Panc1 (cell line): Measurements from ENCODE around the gene THRSP. TPM values are rescaled to one million over a fixed set of nuclear protein-coding genes. Genes with fewer than 3 reads are reported as not detected.
"Not testable (repeated sequence)": the region's sequence is repeated elsewhere in the genome, so short reads cannot be mapped to it uniquely, and the experiment has no call there.

Source experiments
- ATAC-seq: fragments of 200-7000 bp; cut with Tn5 transposase; 2 replicates; pipeline ENCODE4 v1.9.1; 2020; ENCODE audit warnings: mild to moderate bottlenecking, moderate library complexity
- Bru-seq: library from RNA; stranded (reverse); fragments of 400-500 nt; gene quantifications from one replicate; lab custom pipeline; 2021; lab: Mats Ljungman, UMichigan
- BruChase-seq, 2 experiments: library from RNA; stranded (reverse); fragments of 400-500 nt; gene quantifications; one replicate each; lab custom pipeline; 2021; lab: Mats Ljungman, UMichigan
- BruUV-seq: library from RNA; stranded (reverse); fragments of 400-500 nt; replicated peaks from 2 replicates; lab custom pipeline; 2021; lab: Mats Ljungman, UMichigan
- CTCF ChIA-PET: fragments of 300-600 bp; sonication (Branson Sonifier 250); formaldehyde crosslinking; loops from one replicate; lab custom pipeline; 2022; ENCODE audit warnings: antibody characterized with exemption; lab: Charles Lee
- POLR2A ChIA-PET: fragments of 300-600 bp; sonication (Branson Sonifier 250); formaldehyde crosslinking; loops from one replicate; lab custom pipeline; 2022; ENCODE audit warnings: antibody characterized with exemption; lab: Charles Lee
- DNase-seq: peaks from one replicate; pipeline ENCODE4 v3.0.0-alpha.2; 2010; ENCODE audit warnings: low read depth, low spot score
- H3K27ac ChIP-seq: 2 replicates; pipeline ENCODE4 v1.5.1; 2011; ENCODE audit warnings: mild to moderate bottlenecking, low read length, inconsistent platforms
- H3K27me3 ChIP-seq: fragments of 200-500 bp; sonication (Bioruptor generic); 2 replicates; pipeline ENCODE4 v1.6.0; 2014; ENCODE audit warnings: low read length, inconsistent platforms; ENCODE audit not compliant: control insufficient read depth, insufficient read depth
- H3K36me3 ChIP-seq: fragments of 200-500 bp; sonication (Bioruptor generic); 2 replicates; pipeline ENCODE4 v1.5.1; 2014; ENCODE audit warnings: inconsistent platforms, mild to moderate bottlenecking, low read length, moderate library complexity; ENCODE audit not compliant: control insufficient read depth, insufficient read depth
- H3K4me1 ChIP-seq: 2 replicates; pipeline ENCODE4 v1.5.1; 2011; ENCODE audit warnings: inconsistent platforms, mild to moderate bottlenecking, low read length, moderate library complexity; ENCODE audit not compliant: control insufficient read depth, insufficient read depth
- H3K4me3 ChIP-seq, 2 experiments: 2 replicates each; pipeline ENCODE4 v1.5.1; 2011 to 2012; ENCODE audit warnings: low read depth in 2 of 2, low read length in 2 of 2, mild to moderate bottlenecking in 2 of 2, inconsistent platforms in 1 of 2, moderate library complexity in 1 of 2
- H3K9me3 ChIP-seq: fragments of 200-500 bp; sonication (Bioruptor generic); 2 replicates; pipeline ENCODE4 v1.5.1; 2014; ENCODE audit warnings: low read depth, mild to moderate bottlenecking, inconsistent platforms, low read length, moderate library complexity; ENCODE audit not compliant: control insufficient read depth, insufficient read depth
- POLR2AphosphoS5 ChIP-seq: IDR thresholded peaks from 2 replicates; pipeline ENCODE4 v1.6.1; 2012; ENCODE audit warnings: mild to moderate bottlenecking, low read depth, low read length, moderate library complexity
- SIN3A ChIP-seq: IDR thresholded peaks from 2 replicates; pipeline ENCODE4 v1.6.1; 2012; ENCODE audit warnings: low read depth, mild to moderate bottlenecking, low read length, moderate library complexity, borderline replicate concordance; ENCODE audit not compliant: insufficient read depth
- TCF7L2 ChIP-seq: IDR thresholded peaks from 2 replicates; pipeline ENCODE4 v1.6.1; 2011; ENCODE audit warnings: mild to moderate bottlenecking, low read depth, low read length, inconsistent platforms
- in situ Hi-C: cut with HindIII; loops from 2 replicates; pipeline ENCODE4 v1.10.0; 2016; ENCODE audit warnings: low sequenced_read_pairs, low pct_unique_long_range_greater_than_20kb
- intact Hi-C: fragments of 100-400 bp; cut with micrococcal nuclease; formaldehyde crosslinking; loops from one replicate; pipeline ENCODE4 v1.10.0; 2022; ENCODE audit not compliant: unreplicated experiment
- long read RNA-seq: library from polyadenylated mRNA; unstranded; transcript quantifications from one replicate; pipeline ENCODE4 v2.0.0, GENCODE V29; 2021; ENCODE audit not compliant: unreplicated experiment
- polyA plus RNA-seq: library from polyadenylated mRNA; unstranded; fragments of >200 nt; gene quantifications from one replicate; pipeline ENCODE4 v1.2.1, GENCODE V29; 2012; ENCODE audit warnings: missing spikeins; ENCODE audit not compliant: insufficient read length
- total RNA-seq: library from RNA; stranded (reverse); gene quantifications from one replicate; pipeline ENCODE4 v1.2.1, GENCODE V29; 2021; ENCODE audit not compliant: unreplicated experiment
- TF ChIP-seq, protein P1 (sequence below): fragments of 450-650 bp; IDR thresholded peaks from 2 replicates; pipeline ENCODE4 v1.5.1; 2017; ENCODE audit warnings: mild to moderate bottlenecking
- TF ChIP-seq, protein P2 (sequence below), 2 experiments: IDR thresholded peaks; 2 replicates each; pipeline ENCODE4 v1.6.1; 2011 to 2012; ENCODE audit warnings: low read depth in 2 of 2, control low read depth in 1 of 2, low read length in 1 of 2, mild to moderate bottlenecking in 1 of 2, moderate library complexity in 1 of 2; ENCODE audit not compliant: insufficient read depth in 1 of 2

Gene THRSP, protein sequence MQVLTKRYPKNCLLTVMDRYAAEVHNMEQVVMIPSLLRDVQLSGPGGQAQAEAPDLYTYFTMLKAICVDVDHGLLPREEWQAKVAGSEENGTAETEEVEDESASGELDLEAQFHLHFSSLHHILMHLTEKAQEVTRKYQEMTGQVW
- total RNA-seq (not detected), Bru-seq, nascent RNA (percentile 22 among the genes with signal in this experiment), BruChase-seq, experiment 1, labeled RNA remaining after a 2-hour chase (percentile 20 among the genes with signal in this experiment), BruChase-seq, experiment 2, labeled RNA remaining after a 6-hour chase (percentile 30 among the genes with signal in this experiment)
- not detected for polyA plus RNA-seq
- long read RNA-seq: 0 reads

DNA sequence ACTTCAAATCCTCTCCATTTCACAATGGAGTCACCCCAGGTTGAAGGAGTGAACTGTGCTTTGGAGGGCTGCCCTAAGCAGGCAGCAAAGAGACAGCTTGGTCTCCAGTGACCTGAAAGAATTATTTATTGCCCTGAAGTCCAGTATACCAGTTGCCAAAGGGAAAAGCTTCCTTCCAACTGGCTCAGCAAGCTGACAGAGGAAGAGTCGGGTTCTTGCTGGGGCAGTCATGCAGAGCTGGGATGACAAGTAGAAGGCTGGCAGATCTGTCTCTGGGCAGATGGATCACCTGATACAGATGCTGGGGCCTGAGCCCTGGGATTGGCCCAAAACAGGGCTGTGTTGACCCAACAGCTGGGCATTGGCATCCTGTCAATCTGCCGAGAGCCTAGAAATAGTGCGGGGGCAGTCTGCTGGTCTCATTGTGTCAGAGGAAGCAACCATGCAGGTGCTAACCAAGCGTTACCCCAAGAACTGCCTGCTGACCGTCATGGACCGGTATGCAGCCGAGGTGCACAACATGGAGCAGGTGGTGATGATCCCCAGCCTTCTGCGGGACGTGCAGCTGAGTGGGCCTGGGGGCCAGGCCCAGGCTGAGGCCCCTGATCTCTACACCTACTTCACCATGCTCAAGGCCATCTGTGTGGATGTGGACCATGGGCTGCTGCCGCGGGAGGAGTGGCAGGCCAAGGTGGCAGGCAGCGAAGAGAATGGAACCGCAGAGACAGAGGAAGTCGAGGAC, at the start of gene THRSP:
THRSP (plus strand) TSS at position 422 of the 742 bp plus-strand sequence; CDS start at position 443, 21 bp downstream.
- CTCF ChIA-PET: no interaction called here
- no peaks in the 10 kb centered on the region for H3K36me3 ChIP-seq
- in situ Hi-C loops (no loop called here), intact Hi-C loops (no loop called here)
- H3K27me3 ChIP-seq: no peaks in the 10 kb centered on the region
- no peak for DNase-seq
- TF ChIP-seq, protein P1, sequence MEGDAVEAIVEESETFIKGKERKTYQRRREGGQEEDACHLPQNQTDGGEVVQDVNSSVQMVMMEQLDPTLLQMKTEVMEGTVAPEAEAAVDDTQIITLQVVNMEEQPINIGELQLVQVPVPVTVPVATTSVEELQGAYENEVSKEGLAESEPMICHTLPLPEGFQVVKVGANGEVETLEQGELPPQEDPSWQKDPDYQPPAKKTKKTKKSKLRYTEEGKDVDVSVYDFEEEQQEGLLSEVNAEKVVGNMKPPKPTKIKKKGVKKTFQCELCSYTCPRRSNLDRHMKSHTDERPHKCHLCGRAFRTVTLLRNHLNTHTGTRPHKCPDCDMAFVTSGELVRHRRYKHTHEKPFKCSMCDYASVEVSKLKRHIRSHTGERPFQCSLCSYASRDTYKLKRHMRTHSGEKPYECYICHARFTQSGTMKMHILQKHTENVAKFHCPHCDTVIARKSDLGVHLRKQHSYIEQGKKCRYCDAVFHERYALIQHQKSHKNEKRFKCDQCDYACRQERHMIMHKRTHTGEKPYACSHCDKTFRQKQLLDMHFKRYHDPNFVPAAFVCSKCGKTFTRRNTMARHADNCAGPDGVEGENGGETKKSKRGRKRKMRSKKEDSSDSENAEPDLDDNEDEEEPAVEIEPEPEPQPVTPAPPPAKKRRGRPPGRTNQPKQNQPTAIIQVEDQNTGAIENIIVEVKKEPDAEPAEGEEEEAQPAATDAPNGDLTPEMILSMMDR: no peak
- TF ChIP-seq, protein P2, sequence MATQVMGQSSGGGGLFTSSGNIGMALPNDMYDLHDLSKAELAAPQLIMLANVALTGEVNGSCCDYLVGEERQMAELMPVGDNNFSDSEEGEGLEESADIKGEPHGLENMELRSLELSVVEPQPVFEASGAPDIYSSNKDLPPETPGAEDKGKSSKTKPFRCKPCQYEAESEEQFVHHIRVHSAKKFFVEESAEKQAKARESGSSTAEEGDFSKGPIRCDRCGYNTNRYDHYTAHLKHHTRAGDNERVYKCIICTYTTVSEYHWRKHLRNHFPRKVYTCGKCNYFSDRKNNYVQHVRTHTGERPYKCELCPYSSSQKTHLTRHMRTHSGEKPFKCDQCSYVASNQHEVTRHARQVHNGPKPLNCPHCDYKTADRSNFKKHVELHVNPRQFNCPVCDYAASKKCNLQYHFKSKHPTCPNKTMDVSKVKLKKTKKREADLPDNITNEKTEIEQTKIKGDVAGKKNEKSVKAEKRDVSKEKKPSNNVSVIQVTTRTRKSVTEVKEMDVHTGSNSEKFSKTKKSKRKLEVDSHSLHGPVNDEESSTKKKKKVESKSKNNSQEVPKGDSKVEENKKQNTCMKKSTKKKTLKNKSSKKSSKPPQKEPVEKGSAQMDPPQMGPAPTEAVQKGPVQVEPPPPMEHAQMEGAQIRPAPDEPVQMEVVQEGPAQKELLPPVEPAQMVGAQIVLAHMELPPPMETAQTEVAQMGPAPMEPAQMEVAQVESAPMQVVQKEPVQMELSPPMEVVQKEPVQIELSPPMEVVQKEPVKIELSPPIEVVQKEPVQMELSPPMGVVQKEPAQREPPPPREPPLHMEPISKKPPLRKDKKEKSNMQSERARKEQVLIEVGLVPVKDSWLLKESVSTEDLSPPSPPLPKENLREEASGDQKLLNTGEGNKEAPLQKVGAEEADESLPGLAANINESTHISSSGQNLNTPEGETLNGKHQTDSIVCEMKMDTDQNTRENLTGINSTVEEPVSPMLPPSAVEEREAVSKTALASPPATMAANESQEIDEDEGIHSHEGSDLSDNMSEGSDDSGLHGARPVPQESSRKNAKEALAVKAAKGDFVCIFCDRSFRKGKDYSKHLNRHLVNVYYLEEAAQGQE (IDR thresholded peaks at IDR 0.05; ENCODE audit: insufficient read depth in 1 of 2, low read depth in 2 of 2, low read length in 1 of 2): no peak
- TF ChIP-seq SIN3A (no peak), TCF7L2 (no peak), POLR2AphosphoS5 (no peak)
- POLR2A ChIA-PET: no interaction called here
- no peak for ATAC-seq
- peak within 1 kb of the TSS; percentile 53; the same call in 1 of the 2 replicates for H3K27ac ChIP-seq
- no peaks in the 10 kb centered on the region for H3K9me3 ChIP-seq
- BruUV-seq: no TSS peak
- H3K4me3 ChIP-seq: no peak within 1 kb of the TSS
- peaks cover 20% of the 10 kb centered on the region for H3K4me1 ChIP-seq

DNA sequence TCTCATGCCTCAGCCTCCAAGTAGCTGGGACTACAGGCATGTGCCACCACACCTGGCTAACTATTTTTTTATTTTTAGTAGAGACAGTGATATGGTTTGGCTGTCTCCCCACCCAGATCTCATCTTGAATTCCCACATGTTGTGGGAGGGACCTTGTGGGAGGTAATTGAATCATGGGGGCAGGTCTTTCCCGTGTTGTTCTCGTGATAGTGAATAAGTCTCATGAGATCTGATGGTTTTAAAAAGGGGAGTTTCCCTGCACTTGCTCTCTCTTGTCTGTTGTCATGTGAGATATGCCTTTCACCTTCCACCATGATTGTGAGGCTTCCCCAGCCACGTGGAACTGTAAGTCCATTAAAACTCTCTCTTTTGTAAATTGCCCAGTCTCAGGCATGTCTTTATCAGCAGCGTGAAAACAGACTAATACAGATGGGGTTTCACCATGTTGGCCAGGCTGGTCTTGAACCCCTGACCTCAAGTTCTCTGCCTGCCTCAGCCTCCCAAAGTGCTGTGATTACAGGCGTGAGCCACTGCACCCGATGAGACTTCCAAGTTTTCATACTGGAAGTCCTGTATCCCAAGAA, 48.6 kb upstream of the THRSP start:
- H3K9me3 ChIP-seq, intact Hi-C loops, H3K27ac ChIP-seq, DNase-seq, BruUV-seq, H3K36me3 ChIP-seq, ATAC-seq, POLR2A ChIA-PET, H3K4me3 ChIP-seq, H3K4me1 ChIP-seq, CTCF ChIA-PET, in situ Hi-C loops, H3K27me3 ChIP-seq: not testable (repeated sequence)
